Stimulated activated CD8-positive, alpha-beta memory T cell treated with anti-CD3 and anti-CD28 coated beads, Interleukin-7, amount 100 ng/mL, for 24 hours (primary cell): ENCODE results near the gene DLGAP3.
"Not testable (repeated sequence)": the region's sequence is repeated elsewhere in the genome, so short reads cannot be mapped to it uniquely, and the experiment has no call there.

Source experiments
- DNase-seq: peaks from one replicate; pipeline ENCODE4 v3.0.0-alpha.2; 2020; ENCODE audit warnings: low read depth

DLGAP3 gene

GRCh38 chr1:34829250-34829649 is 100.2 kb downstream of the DLGAP3 start:
- DNase-seq, result no peak

- no peak for DNase-seq
Measured at GRCh38 chr1:34828611-34829010, 100.8 kb downstream of the DLGAP3 start.

GRCh38 chr1:34827341-34827941 is 102.0 kb downstream of the DLGAP3 start:
- DNase-seq, result no peak

- DNase-seq, result no peak
Measured at GRCh38 chr1:34825455-34826091, 103.9 kb downstream of the DLGAP3 start.

- no peak for DNase-seq
Measured at GRCh38 chr1:34824817-34825454, 104.5 kb downstream of the DLGAP3 start.

- DNase-seq, result no peak
Measured at GRCh38 chr1:34822202-34822601, 107.2 kb downstream of the DLGAP3 start.

DNA sequence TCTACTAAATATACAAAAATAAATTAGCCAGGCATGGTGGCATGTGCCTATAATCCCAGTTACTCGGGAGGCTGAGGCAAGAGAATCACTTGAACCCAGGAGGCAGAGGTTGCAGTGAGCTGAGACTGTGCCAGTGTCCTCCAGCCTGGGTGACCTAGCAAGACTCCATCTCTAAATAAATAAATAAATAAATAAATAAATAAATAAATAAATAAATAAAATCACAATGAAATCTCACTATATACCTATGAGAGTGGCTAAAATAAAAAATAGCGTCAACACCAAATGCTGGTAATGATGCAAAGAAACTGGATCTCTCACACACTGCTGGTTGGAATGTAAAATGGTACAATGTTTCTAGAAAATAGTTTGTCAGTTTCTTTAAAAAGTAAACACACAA is 110.6 kb downstream of the DLGAP3 start:
- not testable (repeated sequence) for DNase-seq

DNA sequence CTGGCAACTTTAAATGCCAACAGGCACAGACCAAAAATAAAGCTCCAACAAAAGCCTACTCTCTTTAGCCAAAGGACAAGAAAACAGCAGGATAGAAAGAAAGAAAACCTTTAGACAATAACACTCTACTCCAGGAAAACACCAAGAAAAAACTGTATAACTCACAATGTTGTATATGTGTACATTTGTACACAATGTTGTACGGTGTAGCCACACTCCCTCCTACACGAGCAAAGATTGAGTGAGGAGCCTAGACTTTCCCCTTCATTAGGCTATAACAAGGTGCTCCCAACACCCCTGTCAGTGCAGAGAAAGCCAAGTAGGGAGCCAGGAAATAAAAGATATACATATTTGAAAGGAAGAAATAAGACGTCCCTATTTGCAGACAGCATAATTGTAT is 112.7 kb downstream of the DLGAP3 start:
- no peak for DNase-seq

DNA sequence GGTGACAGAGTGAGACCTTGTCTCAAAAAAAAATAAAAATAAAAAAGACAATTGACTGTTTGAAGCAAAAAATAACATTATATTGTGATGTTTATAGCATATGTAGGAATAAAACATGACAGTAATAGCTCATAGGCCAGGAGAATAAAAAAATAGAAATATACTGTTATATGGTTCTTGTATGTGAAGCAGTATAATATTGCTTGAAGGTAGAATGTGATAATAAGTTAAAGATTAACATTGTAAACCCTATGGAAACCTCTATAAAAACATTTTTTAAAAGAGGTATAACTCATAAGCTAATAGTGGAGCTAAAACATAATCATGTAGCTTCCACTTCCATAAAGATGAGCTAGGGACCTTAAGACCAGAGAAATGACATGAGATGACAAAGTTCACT is 113.1 kb downstream of the DLGAP3 start:
- no peak for DNase-seq
